Thyroid gland (tissue), 4 donors: ENCODE results near the gene ASH1L. TPM values are rescaled to one million over a fixed set of nuclear protein-coding genes. Genes with fewer than 3 reads are reported as not detected.
"Not testable (repeated sequence)": the region's sequence is repeated elsewhere in the genome, so short reads cannot be mapped to it uniquely, and the experiment has no call there.

Source experiments
- DNase-seq, 2 donors: peaks; one replicate each; pipeline ENCODE4 v3.0.0-alpha.2; 2019
- H3K27ac ChIP-seq, 3 donors: fragments of 200-600 bp; sonication (generic); 1 replicate in 2 of 3; 2 replicates in 1 of 3; pipeline ENCODE4 v1.5.1; 2016 to 2019; ENCODE audit warnings: mild to moderate bottlenecking in 1 of 3, moderate library complexity in 1 of 3
- H3K27me3 ChIP-seq: fragments of 200-600 bp; sonication (generic); one replicate; pipeline ENCODE4 v1.5.1; 2019
- H3K36me3 ChIP-seq, 2 donors: fragments of 200-600 bp; sonication (generic); one replicate each; pipeline ENCODE4 v1.5.1; 2016 to 2019
- H3K4me1 ChIP-seq, 2 donors: fragments of 200-600 bp; sonication (generic); one replicate each; pipeline ENCODE4 v1.5.1; 2017 to 2019
- H3K4me3 ChIP-seq, 3 donors: fragments of 200-600 bp; sonication (generic); replicated peaks in 1 of 3; 1 replicate in 2 of 3; 2 replicates in 1 of 3; pipeline ENCODE4 v1.5.1; 2016; ENCODE audit warnings: mild to moderate bottlenecking in 1 of 3
- H3K9me3 ChIP-seq: fragments of 200-600 bp; sonication (generic); one replicate; pipeline ENCODE4 v1.5.1; 2017
- CTCF ChIP-seq, 6 experiments: fragments of 200-600 bp in 3 of 6; fragments of 450-650 bp in 3 of 6; sonication (generic) in 3 of 6; IDR thresholded peaks; one replicate each; pipeline ENCODE4 v1.5.1; 2016 to 2019; ENCODE audit warnings: antibody characterized with exemption in 6 of 6, mild to moderate bottlenecking in 2 of 6, inconsistent platforms in 1 of 6, moderate library complexity in 1 of 6
- POLR2A ChIP-seq, 2 donors: fragments of 450-650 bp; IDR thresholded peaks; one replicate each; pipeline ENCODE4 v1.6.1; 2017; ENCODE audit warnings: antibody characterized with exemption in 2 of 2, mild to moderate bottlenecking in 2 of 2, moderate library complexity in 1 of 2
- WGBS, 2 donors: methylation state at CpG; one replicate each; pipeline ENCODE4 v1.1.5; 2017; 5-methylcytosine and 5-hydroxymethylcytosine counted together
- intact Hi-C: fragments of 100-400 bp; cut with DNase I; formaldehyde crosslinking; loops from one replicate; pipeline ENCODE4 v1.15.1; 2023
- microRNA counts, 2 donors: library from miRNA; unstranded; fragments of <30 nt; microRNA quantifications; one replicate each; lab custom pipeline; 2016 to 2017
- microRNA-seq: library from miRNA; unstranded; fragments of <30 nt; microRNA quantifications from one replicate; pipeline ENCODE4, GENCODE V29; 2016
- small RNA-seq: library from RNA; depleted of rRNA; stranded (forward); fragments of <200 nt; gene quantifications from one replicate; pipeline ENCODE3, GENCODE V24; 2016
- total RNA-seq, 4 donors: library from RNA; depleted of rRNA; stranded (reverse); fragments of >200 nt; gene quantifications; one replicate each; pipeline ENCODE4 v1.2.3, GENCODE V29; 2016

ASH1L gene
- total RNA-seq, 4 donors from 2014 or later, result 68.1 to 120 (median 85.2) TPM

- H3K27me3 ChIP-seq, result peaks cover 8% of the 10 kb centered on the region
- peaks cover 5% of the 10 kb centered on the region in 2 donors for H3K4me1 ChIP-seq
- H3K36me3 ChIP-seq, result no peaks in the 10 kb centered on the region
- H3K9me3 ChIP-seq, result no peaks in the 10 kb centered on the region
- TF ChIP-seq CTCF (IDR thresholded peaks at IDR 0.05), result no peak
- no peak for TF ChIP-seq POLR2A (IDR thresholded peaks at IDR 0.05)
- no peak overlapping the region for H3K4me3 ChIP-seq
- H3K27ac ChIP-seq, result no peak overlapping the region
- 85 to 88% methylated on average over 10 to 16 of the region's 17 CpGs for WGBS, 2 donors
- no peak for DNase-seq
- intact Hi-C loops, result no loop called here
These were observed 269.4 kb downstream of the ASH1L start for GRCh38 chr1:155293086-155293749.

GRCh38 chr1:155291006-155291405, 271.6 kb downstream of the ASH1L start:
- H3K27me3 ChIP-seq, intact Hi-C loops, H3K9me3 ChIP-seq, H3K36me3 ChIP-seq, H3K4me3 ChIP-seq, DNase-seq, H3K27ac ChIP-seq, H3K4me1 ChIP-seq: not testable (repeated sequence)
- WGBS, 2 donors, result 78 to 81% methylated on average over 10 of the region's 10 CpGs

GRCh38 chr1:155287987-155288543, 274.5 kb downstream of the ASH1L start:
- Histone ChIP-seq H3K9me3 (no peaks in the 10 kb centered on the region), H3K36me3 (no peaks in the 10 kb centered on the region), H3K4me1 (no peaks in the 10 kb centered on the region), H3K27ac (no peak overlapping the region), H3K4me3 (no peak overlapping the region), H3K27me3 (no peaks in the 10 kb centered on the region)
- 93 to 100% methylated on average over 1 to 13 of the region's 21 CpGs for WGBS, 2 donors
- no peak for DNase-seq
- intact Hi-C loops, result no loop called here
- no peak for TF ChIP-seq POLR2A (IDR thresholded peaks at IDR 0.05)
- TF ChIP-seq CTCF (IDR thresholded peaks at IDR 0.05), result no peak

- no peak for DNase-seq
- H3K9me3 ChIP-seq, result no peaks in the 10 kb centered on the region
- 100% methylated on average over 2 of the region's 2 CpGs for WGBS, 2 donors
- no peaks in the 10 kb centered on the region for H3K27me3 ChIP-seq
- no peak overlapping the region for H3K27ac ChIP-seq
- intact Hi-C loops, result no loop called here
- TF ChIP-seq POLR2A (IDR thresholded peaks at IDR 0.05) (no peak), CTCF (IDR thresholded peaks at IDR 0.05) (no peak)
- no peak overlapping the region for H3K4me3 ChIP-seq
- H3K36me3 ChIP-seq, result no peaks in the 10 kb centered on the region
- H3K4me1 ChIP-seq, result no peaks in the 10 kb centered on the region
These were observed 276.1 kb downstream of the ASH1L start for GRCh38 chr1:155286544-155286943.

GRCh38 chr1:155285631-155286044, 277.0 kb downstream of the ASH1L start:
- no peaks in the 10 kb centered on the region for H3K36me3 ChIP-seq

More at GRCh38 chr1:155285631-155286044, 277.0 kb downstream of the ASH1L start:
- no peaks in the 10 kb centered on the region for H3K4me1 ChIP-seq
- intact Hi-C loops, result no loop called here
- H3K4me3 ChIP-seq, result no peak overlapping the region
- no peaks in the 10 kb centered on the region for H3K27me3 ChIP-seq
- WGBS, 2 donors, result 83 to 93% methylated on average over 10 to 18 of the region's 18 CpGs
- DNase-seq, result no peak
- TF ChIP-seq POLR2A (IDR thresholded peaks at IDR 0.05) (no peak), CTCF (IDR thresholded peaks at IDR 0.05) (no peak)
- no peaks in the 10 kb centered on the region for H3K9me3 ChIP-seq
- no peak overlapping the region for H3K27ac ChIP-seq

MicroRNAs encoded within 50 kb of the gene (microRNA counts, 767-probe panel; counts per million panel counts)
- 0 counts per million in 2 donors for microRNA hsa-miR-555 (lab: Ali Mortazavi, UCI)

Small RNA genes lying within 50 kb of the gene (microRNA-seq; reads per million reads assigned to microRNA genes)
- gene MIR555, result not detected

Small RNA genes lying within 50 kb of the gene (small RNA-seq; reads per million reads assigned to genes)
- gene AL353807.4 (not detected), gene RNU6-106P (not detected), gene RNU6-1297P (not detected)

Other genes starting within 250 kb of the ASH1L start
- 10 to 100 TPM; 14.9 to 20.1 (median 16.9) TPM for gene RUSC1, start 241.9 kb downstream of the ASH1L start, total RNA-seq
- gene MSTO1, start 47.4 kb upstream of the ASH1L start, total RNA-seq, result 10 to 100 TPM in 3 of 4 donors, 1 to 10 TPM in 1; 8.3 to 31.9 (median 18.6) TPM
- gene YY1AP1, start 126.0 kb upstream of the ASH1L start, total RNA-seq, result 100 to 1,000 TPM in 2 of 4 donors, 10 to 100 TPM in 2; 61.7 to 172 (median 94.6) TPM
- gene DAP3, start 126.3 kb upstream of the ASH1L start, total RNA-seq, result 100 to 1,000 TPM in 3 of 4 donors, 10 to 100 TPM in 1; 70.8 to 141 (median 106) TPM